HPDE6-E6E7 (cell line): ENCODE results near the gene ZNF334.

ENCODE experiments used
- DNase-seq: peaks from one replicate; pipeline ENCODE4 v3.0.0; 2011; ENCODE audit warnings: missing footprints; ENCODE audit errors: extremely low spot score

ZNF334 gene

GRCh38 chr20:46487628-46488027 lies 25.7 kb downstream of the ZNF334 start:
- no peak for DNase-seq

GRCh38 chr20:46485431-46485830 lies 27.9 kb downstream of the ZNF334 start:
- peak; percentile 28 for DNase-seq

DNA sequence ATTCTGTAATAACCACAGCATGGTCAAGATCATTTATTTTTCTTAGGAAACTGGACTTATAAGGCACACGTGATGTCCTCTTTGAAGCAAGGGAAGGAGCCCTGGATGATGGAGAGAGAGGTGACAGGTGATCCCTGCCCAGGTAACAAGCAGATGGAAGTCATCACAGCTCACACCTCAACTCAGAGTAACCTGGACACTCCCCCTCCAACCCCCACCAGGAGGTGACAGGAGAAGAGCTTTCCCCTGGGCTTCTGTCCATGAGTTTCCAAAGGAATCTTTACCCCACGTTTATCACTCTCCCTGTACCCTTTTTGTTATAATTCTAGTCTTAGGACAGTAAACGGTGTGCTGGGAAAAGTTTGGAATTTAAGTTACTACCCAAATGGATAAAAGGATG lies 28.4 kb downstream of the ZNF334 start:
- no peak for DNase-seq

DNA sequence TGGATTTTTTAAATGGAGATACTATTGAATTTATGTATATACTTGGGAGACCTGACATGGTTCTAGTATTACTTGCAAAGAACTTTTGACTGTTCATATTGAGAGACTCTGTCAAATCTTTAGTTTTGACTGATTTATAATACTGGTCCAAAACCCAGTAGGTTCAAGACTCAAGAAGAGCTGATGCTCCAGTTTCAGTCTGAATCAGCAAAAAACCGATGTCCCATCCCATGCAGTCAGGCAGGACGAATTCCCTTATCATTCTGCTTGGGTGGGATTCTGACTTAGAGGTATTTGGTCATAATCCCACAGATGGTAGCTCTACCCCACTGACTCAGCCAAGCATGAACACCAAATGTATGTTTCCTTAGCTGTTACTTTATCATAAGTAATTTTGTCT lies 29.5 kb downstream of the ZNF334 start:
- DNase-seq = no peak

DNA sequence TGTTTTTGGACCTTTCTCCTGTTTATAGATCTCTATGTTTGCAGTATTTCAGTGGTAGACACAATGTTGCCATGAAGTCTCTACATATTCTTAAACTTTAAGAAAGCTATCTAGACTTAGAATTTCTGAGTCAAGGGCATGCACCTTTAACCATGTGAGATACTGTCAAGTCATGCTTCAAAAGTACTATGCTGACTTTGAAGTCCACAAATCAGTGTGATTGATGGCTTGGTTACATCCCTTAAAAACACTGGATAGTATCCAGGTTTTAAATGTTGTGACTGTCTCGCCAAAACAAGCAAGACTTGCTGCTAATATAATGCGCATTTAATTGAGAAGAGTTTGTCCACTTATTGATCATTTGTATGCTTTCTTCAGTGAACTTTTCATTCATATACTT lies 30.5 kb downstream of the ZNF334 start:
- DNase-seq = no peak

DNA sequence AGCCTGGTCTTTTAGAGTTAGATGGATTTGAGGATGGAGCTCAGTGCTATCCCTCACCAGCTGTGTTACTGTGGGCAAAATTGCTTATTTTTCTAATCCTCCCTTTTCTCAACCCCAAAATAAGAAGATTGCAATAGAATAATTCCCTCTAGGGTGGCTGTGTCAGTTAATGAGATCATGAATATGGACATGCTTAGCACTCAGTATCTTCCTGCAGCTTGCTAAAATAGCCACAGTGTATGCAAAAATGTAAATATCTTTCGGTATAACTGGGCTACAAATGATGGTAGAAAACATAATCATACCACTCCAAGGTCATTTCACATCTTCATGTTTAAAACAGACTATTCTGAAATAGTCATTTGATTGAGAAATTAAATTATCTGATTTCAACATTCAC lies 35.7 kb downstream of the ZNF334 start:
- no peak for DNase-seq

DNA sequence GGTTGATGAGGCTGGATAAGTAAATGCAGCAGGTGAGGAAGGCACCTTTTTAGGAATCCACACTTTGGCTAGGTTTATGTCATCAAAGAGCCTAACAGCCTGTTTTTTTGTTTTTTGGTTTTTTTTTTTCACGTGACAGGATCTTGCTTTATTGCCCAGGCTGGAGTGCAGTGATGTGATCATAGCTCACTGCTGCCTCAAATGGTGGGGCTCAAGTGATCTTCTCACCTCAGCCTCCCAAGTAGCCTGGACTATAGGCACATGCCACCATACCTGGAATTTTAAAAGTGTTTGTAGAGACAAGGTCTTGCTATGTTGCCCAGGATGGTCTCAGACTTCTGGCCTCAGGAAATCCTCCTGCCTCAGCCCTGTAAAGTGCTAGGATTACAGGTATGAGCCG lies 36.1 kb downstream of the ZNF334 start:
- no peak for DNase-seq

GRCh38 chr20:46468508-46468907 lies 44.9 kb downstream of the ZNF334 start:
- DNase-seq = no peak

GRCh38 chr20:46464451-46464850 lies 48.9 kb downstream of the ZNF334 start:
- no peak for DNase-seq

DNA sequence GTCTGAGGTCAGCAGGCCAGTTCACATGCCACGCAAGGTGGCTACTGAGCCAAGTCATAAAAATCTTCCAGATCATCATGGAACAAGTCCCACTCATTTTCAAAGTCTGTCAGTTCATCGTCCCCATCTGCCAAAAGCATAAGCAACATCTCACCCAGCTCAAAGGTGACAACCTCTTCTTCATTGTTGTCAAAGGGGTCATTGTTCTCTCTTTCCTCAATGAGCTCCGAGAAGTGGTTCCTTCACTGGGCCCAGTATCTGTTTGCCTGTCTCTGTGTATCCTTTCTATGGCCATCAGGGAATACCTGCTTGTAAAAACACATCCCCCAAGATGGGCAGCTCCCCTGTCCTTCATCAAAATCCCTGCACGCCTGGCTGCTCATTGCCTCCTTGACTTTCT lies 49.5 kb downstream of the ZNF334 start:
- no peak for DNase-seq

- no peak for DNase-seq
Measured at GRCh38 chr20:46461808-46462207, 51.6 kb downstream of the ZNF334 start.

DNA sequence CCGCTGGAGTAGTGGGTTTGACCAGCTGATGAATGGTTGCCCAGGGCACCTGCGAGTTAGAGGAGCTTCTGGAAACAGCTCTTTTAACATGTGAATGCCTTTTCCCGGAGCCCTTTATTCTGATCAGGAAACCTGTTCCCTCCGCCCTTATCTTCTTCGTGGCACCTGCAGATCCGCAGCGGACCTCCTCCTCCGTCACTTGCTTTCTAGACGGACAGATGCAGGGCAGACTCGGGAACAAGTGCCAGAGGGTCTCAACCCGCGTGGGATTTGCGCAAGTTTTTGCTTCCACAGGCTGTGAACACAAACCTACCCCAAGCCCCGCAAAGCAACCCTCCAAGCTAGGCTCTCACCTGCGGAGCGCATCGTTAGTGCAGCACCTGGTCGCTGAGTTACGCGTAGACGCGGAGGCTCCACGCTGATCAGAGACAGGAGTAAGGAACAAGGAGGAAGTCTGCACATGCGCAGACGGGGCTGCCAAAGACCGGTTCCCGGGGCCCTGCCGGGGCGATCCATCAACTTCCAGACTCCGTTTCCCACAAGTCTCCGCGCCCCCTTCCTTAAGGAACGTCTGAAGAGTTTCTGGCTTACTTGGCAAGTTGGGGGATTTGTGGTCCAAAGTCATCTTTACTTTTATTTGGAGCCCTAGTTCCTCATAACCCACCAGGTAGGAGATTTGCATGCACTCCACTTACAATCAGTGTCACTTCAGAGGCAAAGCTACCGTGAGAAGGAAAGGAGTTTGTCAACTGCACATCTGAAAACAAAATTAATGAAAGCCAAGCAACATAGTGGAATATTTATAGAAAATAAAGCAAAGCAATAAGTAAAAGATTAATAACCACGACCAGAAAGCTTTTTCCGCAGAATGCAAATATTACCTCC lies 54.3 kb downstream of the ZNF334 start:
- no peak for DNase-seq

- DNase-seq = no peak
Measured at GRCh38 chr20:46456255-46457028, 56.9 kb downstream of the ZNF334 start.

DNA sequence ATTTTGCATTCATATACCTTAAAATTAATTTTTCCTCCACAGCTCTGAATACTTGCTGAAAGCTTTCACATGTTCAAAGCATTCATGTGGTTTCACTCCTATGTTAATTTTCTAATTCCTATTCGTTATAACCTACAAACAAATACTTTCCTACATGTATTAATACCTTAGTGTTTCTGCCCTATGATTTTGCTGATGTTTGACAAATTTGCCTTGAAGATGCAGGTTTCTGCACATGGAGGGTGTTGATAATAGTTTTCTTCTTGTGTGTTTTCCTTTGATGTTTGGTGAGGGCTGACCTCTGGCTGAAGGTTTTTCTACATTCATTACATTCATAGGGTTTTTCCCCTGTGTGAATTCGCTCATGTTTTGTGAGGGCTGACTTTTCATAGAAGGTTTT lies 57.6 kb downstream of the ZNF334 start:
- DNase-seq = no peak
